ENCODE measurements around the gene PRKAR1B. TPM values are rescaled to one million over a fixed set of nuclear protein-coding genes. Genes with fewer than 3 reads are reported as not detected.

The PRKAR1B gene
- polyA plus RNA-seq, 5 donors, result 28.8 to 46.7 (median 34.7) TPM

- no peak for DNase-seq
Observed at GRCh38 chr7:593324-594115, 133.6 kb downstream of the PRKAR1B start.

- no peak for DNase-seq
Observed at GRCh38 chr7:591856-592628, 135.0 kb downstream of the PRKAR1B start.

DNA sequence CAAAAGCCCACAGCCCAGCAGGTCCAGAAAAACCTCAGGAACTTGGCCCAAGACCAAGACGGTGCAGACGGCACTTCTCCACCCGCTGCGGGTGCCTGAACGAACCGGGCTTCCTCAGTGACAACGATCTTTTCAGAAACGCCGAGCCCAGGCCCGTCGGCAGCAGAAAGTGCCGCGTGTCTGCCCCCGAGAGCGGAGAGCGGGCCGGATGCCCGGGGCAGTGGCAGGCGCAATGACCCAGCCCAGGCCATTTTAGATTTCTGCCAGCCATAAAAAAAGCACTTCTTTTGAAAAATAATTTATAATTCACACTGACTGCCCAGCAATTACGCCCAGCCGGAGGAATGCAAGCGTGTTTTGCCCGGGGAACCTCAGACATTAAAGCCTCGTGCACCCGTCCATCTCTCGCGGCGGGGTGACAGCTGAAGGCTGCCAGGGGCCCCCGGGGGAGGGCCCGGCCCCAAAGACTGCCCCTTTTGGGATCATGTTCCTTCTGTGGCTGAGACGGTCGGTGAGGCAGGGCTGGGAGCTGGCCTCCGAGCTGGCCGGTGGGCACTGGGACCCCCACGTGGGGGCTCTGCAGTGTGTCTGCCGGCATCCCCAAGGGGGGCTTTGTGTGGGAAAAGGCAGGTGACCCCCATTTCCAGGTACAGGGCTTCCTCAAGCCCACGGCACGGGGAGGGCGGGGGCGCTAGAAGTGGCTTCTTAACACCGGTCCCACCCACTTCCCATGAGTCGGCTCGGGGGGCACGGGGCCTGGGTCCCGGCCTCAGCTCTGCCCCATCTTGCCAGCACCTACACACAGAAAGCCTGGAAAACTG, 136.1 kb downstream of the PRKAR1B start:
- no peak for DNase-seq

GRCh38 chr7:589781-590575, 137.1 kb downstream of the PRKAR1B start:
- no peak for DNase-seq

- no peak for DNase-seq
Observed at GRCh38 chr7:587767-588166, 139.3 kb downstream of the PRKAR1B start.

DNA sequence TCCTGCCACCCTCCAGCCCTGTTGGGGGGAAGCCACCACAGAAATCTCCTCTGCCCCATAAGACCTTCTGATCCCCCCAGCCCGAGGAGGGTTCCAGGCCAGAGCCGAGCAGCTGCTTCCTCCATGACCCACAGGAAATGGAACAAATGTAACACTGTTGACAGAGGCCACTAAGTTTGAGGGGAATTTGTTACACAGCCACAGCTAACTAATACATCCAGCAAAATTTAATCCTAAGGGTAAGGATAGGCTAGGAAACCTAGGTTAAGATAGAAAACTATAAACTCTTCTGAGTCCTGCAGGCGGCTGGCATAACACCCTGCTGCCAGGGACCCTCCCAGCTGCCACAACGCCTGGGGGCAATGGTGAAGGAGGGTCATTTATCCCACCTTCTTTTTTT, 140.6 kb downstream of the PRKAR1B start:
- DNase-seq, result no peak

GRCh38 chr7:585873-586272, 141.2 kb downstream of the PRKAR1B start:
- DNase-seq, result no peak

- no peak for DNase-seq
Observed at GRCh38 chr7:585229-585711, 141.8 kb downstream of the PRKAR1B start.

GRCh38 chr7:584820-585219, 142.3 kb downstream of the PRKAR1B start:
- no peak for DNase-seq

DNA sequence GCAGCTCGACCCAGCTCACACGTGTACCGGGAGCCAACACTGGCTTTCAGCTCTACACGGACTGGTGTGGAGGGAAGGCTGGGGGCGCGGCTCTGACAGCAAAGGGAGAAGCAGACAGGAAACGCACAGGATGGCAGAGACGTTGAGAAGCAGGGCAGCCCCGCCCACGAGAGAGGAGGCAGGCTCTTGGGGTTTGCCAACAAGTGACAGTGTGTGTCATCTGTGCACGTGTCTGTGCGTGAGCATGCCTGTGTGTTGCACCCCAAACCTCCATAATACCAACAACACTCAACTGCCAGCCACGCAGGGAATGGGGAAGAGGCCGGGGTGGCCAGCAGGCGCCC, 143.0 kb downstream of the PRKAR1B start:
- no peak for DNase-seq

DNA sequence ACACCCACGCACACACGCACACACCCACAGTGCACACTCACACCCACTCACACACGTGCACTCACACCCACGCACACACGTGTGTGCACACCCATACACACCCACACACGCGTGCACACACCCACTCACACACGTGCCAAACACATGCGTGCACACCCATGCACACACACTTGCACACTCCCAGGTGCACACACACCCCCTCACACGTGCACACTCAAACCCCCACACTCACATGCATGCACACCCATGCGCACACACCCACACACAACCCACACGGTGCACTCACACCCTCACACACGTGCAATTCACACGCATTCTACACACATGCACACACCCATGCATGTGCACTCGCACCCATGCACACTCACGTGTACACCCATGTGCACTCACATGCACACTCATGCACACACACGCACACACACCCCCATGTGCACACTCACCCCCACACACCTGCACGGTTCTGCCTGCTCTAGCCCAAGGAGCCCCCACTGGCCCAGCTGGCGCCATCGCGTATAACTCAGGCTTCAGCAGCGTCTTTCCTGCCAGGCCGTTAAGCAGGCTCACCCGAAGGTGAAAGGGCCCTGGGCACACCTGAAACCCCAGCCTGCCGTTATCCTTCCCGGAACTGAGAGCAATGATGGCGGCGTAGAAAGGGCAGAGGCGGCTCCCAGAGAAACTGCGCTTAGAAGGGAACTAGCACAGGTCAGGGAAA, 143.5 kb downstream of the PRKAR1B start:
- no peak for DNase-seq

DNA sequence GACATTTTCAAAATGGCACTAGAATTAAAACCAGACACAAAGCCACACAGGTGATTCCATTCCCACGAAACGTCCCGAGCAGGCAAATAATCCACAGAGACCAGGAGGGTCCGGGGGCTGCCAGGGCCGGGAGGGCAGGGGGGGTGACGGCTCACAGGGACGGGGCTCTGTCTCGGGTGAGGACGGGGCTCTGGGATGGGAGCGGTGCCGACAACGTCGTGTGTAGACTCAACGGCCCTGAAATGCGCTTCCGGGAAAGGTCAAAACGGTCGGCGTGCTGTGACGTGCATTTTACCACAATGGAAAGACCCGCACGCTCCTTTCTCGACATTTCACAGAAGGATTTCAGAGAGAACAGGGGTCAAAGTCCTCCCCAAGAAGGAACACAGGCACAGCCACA, 144.2 kb downstream of the PRKAR1B start:
- DNase-seq, result no peak

DNA sequence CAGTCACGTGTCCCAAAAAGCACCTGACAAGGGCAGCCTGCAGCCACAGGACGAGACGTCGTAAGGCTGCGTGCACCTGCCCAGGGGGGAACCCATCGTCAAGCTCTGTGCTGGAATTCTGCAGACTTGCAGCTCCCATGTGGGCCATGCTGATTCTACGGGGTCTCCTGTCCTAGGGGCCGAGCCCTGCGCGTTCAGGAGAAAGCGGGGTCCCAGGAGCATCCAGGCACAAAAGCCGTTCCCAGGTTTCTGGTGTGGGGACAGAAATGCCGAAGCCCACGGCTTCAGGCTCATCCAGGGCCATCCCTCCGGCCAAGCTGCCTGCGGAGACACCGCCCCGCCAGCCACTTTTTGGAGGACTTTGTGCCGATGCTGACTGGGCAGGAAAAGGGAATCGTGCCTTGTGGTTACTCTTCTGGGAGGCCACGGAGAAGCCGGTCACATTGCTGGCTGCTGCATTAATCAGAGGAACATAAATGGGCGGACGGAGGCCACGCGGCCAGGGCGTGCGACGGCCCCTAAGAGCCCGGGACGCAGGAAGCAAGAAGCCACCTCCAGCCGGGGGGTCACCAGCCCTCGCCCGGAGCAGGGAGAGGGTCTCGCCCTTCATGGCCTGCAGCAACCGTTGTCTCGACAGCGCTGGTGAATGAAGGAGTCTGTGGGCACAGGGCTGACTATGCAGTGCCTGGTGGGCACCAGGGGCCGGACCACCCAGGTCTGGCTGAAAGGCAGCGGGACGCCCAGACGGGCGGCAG, 144.8 kb downstream of the PRKAR1B start:
- DNase-seq, result no peak

DNA sequence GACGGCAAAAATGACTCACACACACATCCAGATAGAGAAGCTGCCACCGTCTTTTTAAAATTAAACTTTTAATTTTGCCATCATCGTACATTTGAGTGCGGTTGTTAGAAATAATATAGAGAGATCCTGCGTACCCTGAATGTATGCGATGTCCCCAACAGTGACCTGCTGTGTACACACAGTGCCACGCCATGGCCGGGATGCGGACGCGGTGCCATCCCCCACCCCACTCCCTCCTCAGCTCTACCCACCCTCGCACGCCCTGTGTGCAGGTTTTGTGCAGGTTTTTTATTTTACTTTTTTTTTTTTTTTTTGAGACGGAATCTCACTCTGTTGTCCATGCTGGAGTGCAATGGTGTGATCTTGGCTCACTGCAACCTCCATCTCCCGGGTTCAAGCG, 148.7 kb downstream of the PRKAR1B start:
- DNase-seq, result no peak

DNA sequence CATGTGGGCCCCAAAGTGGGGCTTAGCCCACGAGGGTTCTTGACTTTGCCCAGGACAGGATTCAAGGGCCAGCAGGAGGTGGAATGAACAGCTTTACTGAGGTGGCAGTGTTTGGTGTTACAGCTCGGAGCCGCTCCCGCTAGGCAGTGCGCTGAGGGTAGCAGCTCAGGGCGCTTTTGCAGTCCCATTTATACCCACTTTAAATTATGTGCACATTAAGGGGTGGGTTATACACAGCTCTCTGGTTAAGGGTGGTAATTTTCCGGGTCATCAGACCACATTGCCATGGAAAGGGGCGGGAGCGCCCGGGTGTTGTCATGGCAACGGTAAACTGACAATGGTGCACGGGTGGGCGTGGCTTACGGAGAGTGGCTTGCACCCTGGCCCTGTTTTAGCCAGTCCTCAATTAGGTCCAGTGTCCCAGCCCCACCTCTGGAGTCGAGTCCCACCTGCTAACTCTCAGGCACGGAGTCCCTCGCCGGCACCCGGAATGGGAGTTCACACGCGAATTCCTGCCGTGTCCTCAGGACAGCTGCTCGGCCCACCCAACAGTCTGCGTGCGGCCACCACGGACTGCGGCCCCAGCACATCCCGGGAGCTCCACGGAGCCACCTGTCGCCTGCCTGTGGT, 149.2 kb downstream of the PRKAR1B start:
- DNase-seq, result no peak

- no peak for DNase-seq
Observed at GRCh38 chr7:577278-577665, 149.8 kb downstream of the PRKAR1B start.

DNA sequence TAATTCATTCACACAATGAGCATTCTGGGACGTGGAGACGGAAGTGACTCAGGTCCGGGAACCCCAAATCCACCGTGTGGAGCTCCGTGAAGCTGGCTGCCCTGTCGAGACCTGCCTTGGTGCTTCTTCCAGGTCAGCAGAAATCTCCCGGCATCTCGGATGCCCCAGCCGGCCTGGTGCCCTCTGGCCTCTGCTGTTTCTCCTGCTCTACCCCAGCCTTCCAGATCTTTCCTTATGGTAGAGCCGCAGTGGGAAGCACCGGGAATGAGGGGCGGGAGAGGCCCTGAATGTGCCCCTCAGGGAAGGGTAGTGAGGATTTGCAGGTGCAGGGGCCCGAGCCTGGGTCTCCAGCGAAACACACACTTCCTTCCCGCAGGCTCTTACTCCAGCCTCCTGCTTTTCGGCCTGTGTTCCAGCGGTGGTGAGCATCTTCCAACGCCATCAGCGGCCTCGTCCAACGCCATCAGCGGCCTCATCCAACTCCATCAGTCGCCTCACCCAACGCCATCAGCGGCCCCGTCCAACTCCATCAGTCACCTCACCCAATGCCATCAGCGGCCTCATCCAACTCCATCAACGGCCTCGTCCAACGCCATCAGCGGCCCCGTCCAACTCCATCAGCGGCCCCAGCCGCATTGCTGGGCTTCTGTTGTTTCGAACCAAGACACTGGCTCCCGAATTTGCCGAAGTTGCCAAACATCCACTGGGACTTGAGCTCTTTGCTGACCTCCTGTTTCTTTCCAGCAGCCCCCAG, 150.4 kb downstream of the PRKAR1B start:
- DNase-seq, result no peak

DNA sequence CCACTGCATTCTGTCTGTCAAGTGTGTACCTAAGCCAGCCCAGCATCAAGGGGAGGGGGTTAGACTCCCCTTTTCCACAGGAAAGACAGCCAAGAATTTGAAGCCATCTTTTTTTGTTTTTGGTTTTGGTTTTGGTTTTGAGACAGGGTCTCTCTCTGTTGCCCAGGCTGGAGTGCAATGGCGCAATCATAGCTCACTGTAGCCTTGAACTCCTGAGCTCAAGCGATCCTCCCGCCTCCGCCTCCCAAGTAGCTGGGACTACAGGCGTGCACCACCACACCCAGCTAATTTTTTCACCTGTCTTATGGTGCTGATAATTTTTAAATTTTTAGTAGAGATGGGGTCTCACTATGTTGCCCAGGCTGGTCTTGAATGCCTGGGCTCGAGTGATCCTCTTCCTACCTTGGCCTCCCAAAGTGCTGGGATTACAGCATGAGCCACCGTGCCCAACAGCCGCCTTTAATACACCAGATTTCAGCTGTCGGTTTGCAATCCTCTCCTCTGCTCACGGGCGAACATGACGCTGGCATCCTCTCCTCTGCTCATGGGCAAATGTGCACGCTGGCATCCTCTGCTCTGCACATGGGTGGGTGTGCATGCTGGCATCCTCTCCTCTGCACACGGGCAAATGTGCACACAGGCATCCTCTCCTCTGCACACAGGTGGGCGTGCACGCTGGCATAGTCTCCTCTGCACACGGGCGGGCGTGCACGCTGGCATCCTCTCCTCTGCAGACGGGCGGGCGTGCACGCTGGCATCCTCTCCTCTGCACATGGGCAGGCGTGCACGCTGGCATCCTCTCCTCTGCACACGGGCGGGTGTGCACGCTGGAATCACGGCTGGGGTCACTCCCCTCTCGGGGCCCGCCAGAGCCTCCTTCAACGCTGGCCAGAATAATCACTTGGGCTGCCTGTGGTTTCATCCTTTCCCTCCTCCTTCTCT, 151.4 kb downstream of the PRKAR1B start:
- no peak for DNase-seq
